HG03565 (cell line): ENCODE results near the gene SLC8B1.

Experiments used
- ATAC-seq: cut with Tn5 transposase; IDR thresholded peaks from one replicate; pipeline ENCODE4 v1.9.1; 2021; ENCODE audit warnings: mild to moderate bottlenecking, moderate library complexity; ENCODE audit not compliant: unreplicated experiment

Gene SLC8B1

DNA sequence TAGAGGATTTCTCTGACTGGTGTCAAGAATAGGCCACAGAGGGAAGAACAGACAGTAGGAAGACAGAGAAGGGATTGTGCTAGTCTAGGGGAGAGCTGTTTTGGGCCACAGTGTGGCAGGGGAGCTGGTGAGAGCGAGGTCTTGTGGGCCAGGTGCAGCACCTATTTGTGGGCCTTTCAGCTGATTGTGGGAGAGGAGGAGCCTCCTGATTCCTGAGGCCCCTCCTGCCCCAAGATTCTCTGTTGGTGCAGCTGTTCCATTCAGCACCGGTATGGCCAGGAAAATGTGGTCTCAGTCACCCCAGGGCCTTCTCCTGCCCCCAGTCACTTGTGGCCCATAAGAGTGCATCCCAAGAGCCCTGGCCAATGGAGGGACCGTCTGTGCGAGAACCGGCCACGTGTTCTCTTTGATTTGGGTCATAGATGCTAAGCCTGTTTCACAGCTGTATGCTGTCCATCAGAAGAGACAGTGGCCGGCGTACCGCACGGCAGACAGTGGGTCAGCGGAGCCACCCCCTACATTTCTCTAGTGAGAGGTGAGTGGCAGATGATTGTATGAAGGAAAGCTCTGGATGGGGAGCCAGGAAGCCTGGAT, 86.0 kb downstream of the SLC8B1 start:
- ATAC-seq: no peak
